Epithelial cell of esophagus (primary cell): ENCODE results near the gene CRTC3.

Experiments used
- DNase-seq: peaks from one replicate; pipeline ENCODE4 v3.0.0; 2010; ENCODE audit warnings: low read depth
- H3K4me3 ChIP-seq: 2 replicates; pipeline ENCODE4 v1.5.1; 2011; ENCODE audit warnings: mild to moderate bottlenecking, low read length, control low read depth
- CTCF ChIP-seq: IDR thresholded peaks from 2 replicates; pipeline ENCODE4 v1.5.1; 2011; ENCODE audit warnings: low read depth, mild to moderate bottlenecking, low read length, control low read depth, inconsistent platforms; ENCODE audit not compliant: insufficient read depth; ENCODE audit errors: missing control alignments

CRTC3 gene

GRCh38 chr15:90691982-90692773 is 162.5 kb downstream of the CRTC3 start:
- no peak overlapping the region for H3K4me3 ChIP-seq
- no peak for DNase-seq
- TF ChIP-seq CTCF, result no peak
